Measurements from ENCODE around the gene FBLL1. TPM values are rescaled to one million over a fixed set of nuclear protein-coding genes. Genes with fewer than 3 reads are reported as not detected.

Gene FBLL1
- total and polyA plus RNA-seq, 10 of the 15 experiments (the other 5 are each of a cell fraction or from before 2014, with no cell fraction given) = 0.04 to 0.23 (median 0.15) TPM; not detected in 7

- TF ChIP-seq, protein P1, sequence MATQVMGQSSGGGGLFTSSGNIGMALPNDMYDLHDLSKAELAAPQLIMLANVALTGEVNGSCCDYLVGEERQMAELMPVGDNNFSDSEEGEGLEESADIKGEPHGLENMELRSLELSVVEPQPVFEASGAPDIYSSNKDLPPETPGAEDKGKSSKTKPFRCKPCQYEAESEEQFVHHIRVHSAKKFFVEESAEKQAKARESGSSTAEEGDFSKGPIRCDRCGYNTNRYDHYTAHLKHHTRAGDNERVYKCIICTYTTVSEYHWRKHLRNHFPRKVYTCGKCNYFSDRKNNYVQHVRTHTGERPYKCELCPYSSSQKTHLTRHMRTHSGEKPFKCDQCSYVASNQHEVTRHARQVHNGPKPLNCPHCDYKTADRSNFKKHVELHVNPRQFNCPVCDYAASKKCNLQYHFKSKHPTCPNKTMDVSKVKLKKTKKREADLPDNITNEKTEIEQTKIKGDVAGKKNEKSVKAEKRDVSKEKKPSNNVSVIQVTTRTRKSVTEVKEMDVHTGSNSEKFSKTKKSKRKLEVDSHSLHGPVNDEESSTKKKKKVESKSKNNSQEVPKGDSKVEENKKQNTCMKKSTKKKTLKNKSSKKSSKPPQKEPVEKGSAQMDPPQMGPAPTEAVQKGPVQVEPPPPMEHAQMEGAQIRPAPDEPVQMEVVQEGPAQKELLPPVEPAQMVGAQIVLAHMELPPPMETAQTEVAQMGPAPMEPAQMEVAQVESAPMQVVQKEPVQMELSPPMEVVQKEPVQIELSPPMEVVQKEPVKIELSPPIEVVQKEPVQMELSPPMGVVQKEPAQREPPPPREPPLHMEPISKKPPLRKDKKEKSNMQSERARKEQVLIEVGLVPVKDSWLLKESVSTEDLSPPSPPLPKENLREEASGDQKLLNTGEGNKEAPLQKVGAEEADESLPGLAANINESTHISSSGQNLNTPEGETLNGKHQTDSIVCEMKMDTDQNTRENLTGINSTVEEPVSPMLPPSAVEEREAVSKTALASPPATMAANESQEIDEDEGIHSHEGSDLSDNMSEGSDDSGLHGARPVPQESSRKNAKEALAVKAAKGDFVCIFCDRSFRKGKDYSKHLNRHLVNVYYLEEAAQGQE (IDR thresholded peaks at IDR 0.05; ENCODE audit: low read depth, low read length) = peak; percentile 77
- TF ChIP-seq CREM (IDR thresholded peaks at IDR 0.05; ENCODE audit: low read depth) = peak; percentile 82
- no peak for TF ChIP-seq ESRRA (IDR thresholded peaks at IDR 0.05; ENCODE audit: low read length)
- peak; percentile 83 for TF ChIP-seq TAF1 (IDR thresholded peaks at IDR 0.05; ENCODE audit: borderline replicate concordance, low read depth, low read length)
- no peak for TF ChIP-seq ZZZ3 (IDR thresholded peaks at IDR 0.05; ENCODE audit: control insufficient read depth, insufficient read length, low read depth)
- no peak for TF ChIP-seq ATF2 (IDR thresholded peaks at IDR 0.05; ENCODE audit: low read length)
- TF ChIP-seq BACH1 (IDR thresholded peaks at IDR 0.05; ENCODE audit: borderline replicate concordance) = no peak; the same call in 1 of the 2 replicates
- TF ChIP-seq JUND (IDR thresholded peaks at IDR 0.05; ENCODE audit: low read depth, low read length) = no peak
- no peak for TF ChIP-seq KLF5 (IDR thresholded peaks at IDR 0.05; ENCODE audit: partially characterized antibody)
- TF ChIP-seq NBN (IDR thresholded peaks at IDR 0.05) = peak; percentile 42
- TF ChIP-seq, protein P2, sequence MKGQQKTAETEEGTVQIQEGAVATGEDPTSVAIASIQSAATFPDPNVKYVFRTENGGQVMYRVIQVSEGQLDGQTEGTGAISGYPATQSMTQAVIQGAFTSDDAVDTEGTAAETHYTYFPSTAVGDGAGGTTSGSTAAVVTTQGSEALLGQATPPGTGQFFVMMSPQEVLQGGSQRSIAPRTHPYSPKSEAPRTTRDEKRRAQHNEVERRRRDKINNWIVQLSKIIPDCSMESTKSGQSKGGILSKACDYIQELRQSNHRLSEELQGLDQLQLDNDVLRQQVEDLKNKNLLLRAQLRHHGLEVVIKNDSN (IDR thresholded peaks at IDR 0.05; ENCODE audit: borderline replicate concordance, extremely low read length, insufficient read depth, low read depth, low read length) = no peak
- TF ChIP-seq TBL1XR1 (IDR thresholded peaks at IDR 0.05; ENCODE audit: low read depth, low read length) = peak; percentile 70; the same call in 1 of the 2 replicates
- no peak for TF ChIP-seq NR2C2 (IDR thresholded peaks at IDR 0.05; ENCODE audit: borderline replicate concordance, control insufficient read depth, insufficient read length, low read depth)
- TF ChIP-seq HDAC2 (IDR thresholded peaks at IDR 0.05) = no peak
- TF ChIP-seq PKNOX1 (IDR thresholded peaks at IDR 0.05) = peak; percentile 82
- no peak for TF ChIP-seq ZBTB33 (IDR thresholded peaks at IDR 0.05)
- no peak for TF ChIP-seq EZH2 (IDR thresholded peaks at IDR 0.05; ENCODE audit: borderline replicate concordance, control insufficient read depth, low read depth, low read length)
- peak; percentile 72; the same call in 1 of the 3 replicates for TF ChIP-seq POU2F2 (IDR thresholded peaks at IDR 0.05; ENCODE audit: borderline replicate concordance, low read depth, low read length)
- TF ChIP-seq LARP7 (IDR thresholded peaks at IDR 0.05) = peak; percentile 56; the same call in 1 of the 2 replicates
Measured at GRCh38 chr5:168486136-168486879, 42.8 kb upstream of the FBLL1 start, which contains the start of gene RARS1 (continued).
